Parathyroid adenoma (tissue), 2 donors: ENCODE measurements around the gene TRIM25.

Experiments
- H2AFZ ChIP-seq: fragments of 300-600 bp; sonication (generic); one replicate; pipeline ENCODE4 v1.7.0; 2017; ENCODE audit warnings: antibody characterized with exemption, mild to moderate bottlenecking
- H3K27ac ChIP-seq: fragments of 300-600 bp; sonication (generic); one replicate; pipeline ENCODE4 v1.7.0; 2017
- H3K27me3 ChIP-seq: fragments of 300-600 bp; sonication (generic); one replicate; pipeline ENCODE4 v1.7.0; 2017; ENCODE audit warnings: low read length; ENCODE audit not compliant: control insufficient read depth, insufficient read depth
- H3K36me3 ChIP-seq: fragments of 300-600 bp; sonication (generic); one replicate; pipeline ENCODE4 v1.7.0; 2017; ENCODE audit warnings: low read length; ENCODE audit not compliant: control insufficient read depth, insufficient read depth
- H3K4me1 ChIP-seq: fragments of 300-600 bp; sonication (generic); one replicate; pipeline ENCODE4 v1.7.0; 2017; ENCODE audit warnings: control low read depth
- H3K4me2 ChIP-seq: fragments of 300-600 bp; sonication (generic); one replicate; pipeline ENCODE4 v1.7.0; 2017; ENCODE audit warnings: low read length
- H3K4me3 ChIP-seq: fragments of 300-600 bp; sonication (generic); one replicate; pipeline ENCODE4 v1.7.0; 2017; ENCODE audit warnings: low read depth, low read length
- H3K79me2 ChIP-seq: fragments of 300-600 bp; sonication (generic); one replicate; pipeline ENCODE4 v1.7.0; 2017; ENCODE audit warnings: control low read depth
- H3K9ac ChIP-seq: fragments of 300-600 bp; sonication (generic); one replicate; pipeline ENCODE4 v1.7.0; 2017; ENCODE audit warnings: mild to moderate bottlenecking
- H3K9me3 ChIP-seq: fragments of 300-600 bp; sonication (generic); one replicate; pipeline ENCODE4 v1.7.0; 2017; ENCODE audit warnings: low read length; ENCODE audit not compliant: control insufficient read depth
- TF ChIP-seq, protein P1 (sequence below): fragments of 300-600 bp; sonication (generic); IDR thresholded peaks from one replicate; pipeline ENCODE4 v1.7.0; 2017; ENCODE audit warnings: antibody characterized with exemption, mild to moderate bottlenecking
- donor health status: primary hyperparathyroidism.

TRIM25 gene

DNA sequence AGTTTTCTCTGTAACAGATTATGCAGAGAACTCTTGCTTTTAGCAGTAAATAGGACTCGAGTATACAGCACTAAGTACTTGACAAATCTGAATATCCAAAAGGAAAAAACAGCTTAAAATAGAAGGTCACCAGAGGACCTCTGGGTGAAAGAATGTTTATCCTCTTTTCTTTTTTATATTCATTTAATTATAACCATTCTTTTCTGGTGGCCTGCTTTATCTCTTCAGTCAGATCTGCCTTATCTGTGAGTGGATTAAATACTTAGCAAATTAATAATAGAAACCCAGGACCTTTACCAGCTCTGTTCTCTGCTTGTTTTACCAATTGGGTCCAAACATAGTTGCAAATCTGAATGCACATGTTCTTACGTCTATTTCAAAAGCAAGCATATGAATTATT is 71.3 kb downstream of the TRIM25 start:
- Histone ChIP-seq H3K4me3 (no peak overlapping the region), H3K79me2 (peaks cover 6% of the 10 kb centered on the region), H3K36me3 (no peaks in the 10 kb centered on the region), H3K9ac (no peak overlapping the region), H3K27me3 (no peaks in the 10 kb centered on the region), H3K4me2 (no peak overlapping the region), H3K27ac (no peak overlapping the region), H3K9me3 (no peaks in the 10 kb centered on the region), H3K4me1 (no peaks in the 10 kb centered on the region), H2AFZ (no peak overlapping the region)
- TF ChIP-seq, protein P1, sequence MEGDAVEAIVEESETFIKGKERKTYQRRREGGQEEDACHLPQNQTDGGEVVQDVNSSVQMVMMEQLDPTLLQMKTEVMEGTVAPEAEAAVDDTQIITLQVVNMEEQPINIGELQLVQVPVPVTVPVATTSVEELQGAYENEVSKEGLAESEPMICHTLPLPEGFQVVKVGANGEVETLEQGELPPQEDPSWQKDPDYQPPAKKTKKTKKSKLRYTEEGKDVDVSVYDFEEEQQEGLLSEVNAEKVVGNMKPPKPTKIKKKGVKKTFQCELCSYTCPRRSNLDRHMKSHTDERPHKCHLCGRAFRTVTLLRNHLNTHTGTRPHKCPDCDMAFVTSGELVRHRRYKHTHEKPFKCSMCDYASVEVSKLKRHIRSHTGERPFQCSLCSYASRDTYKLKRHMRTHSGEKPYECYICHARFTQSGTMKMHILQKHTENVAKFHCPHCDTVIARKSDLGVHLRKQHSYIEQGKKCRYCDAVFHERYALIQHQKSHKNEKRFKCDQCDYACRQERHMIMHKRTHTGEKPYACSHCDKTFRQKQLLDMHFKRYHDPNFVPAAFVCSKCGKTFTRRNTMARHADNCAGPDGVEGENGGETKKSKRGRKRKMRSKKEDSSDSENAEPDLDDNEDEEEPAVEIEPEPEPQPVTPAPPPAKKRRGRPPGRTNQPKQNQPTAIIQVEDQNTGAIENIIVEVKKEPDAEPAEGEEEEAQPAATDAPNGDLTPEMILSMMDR = no peak

DNA sequence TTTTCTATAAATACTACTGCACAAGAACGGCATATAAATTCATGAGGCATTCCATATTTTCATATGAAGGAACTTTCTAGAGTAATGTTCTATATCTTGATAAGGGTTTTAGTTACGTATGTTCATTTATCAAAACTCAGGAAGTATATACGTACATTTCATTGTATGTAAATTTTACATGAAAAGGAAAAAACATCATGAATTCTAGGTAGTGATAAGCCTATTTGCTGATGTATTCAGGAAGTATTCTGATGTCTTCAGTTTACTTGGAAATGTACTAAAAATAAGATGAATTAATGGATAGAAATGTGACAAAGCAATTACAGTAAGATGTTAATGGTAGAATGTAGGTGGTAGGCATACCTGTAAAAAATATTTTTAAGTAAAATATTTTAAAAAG is 75.2 kb downstream of the TRIM25 start:
- Histone ChIP-seq H3K9ac (no peak overlapping the region), H3K27me3 (no peaks in the 10 kb centered on the region), H3K4me3 (no peak overlapping the region), H3K36me3 (no peaks in the 10 kb centered on the region), H3K4me1 (peaks cover 6% of the 10 kb centered on the region), H3K4me2 (no peak overlapping the region), H3K27ac (no peak overlapping the region), H2AFZ (no peak overlapping the region), H3K9me3 (no peaks in the 10 kb centered on the region), H3K79me2 (peaks cover 6% of the 10 kb centered on the region)
- TF ChIP-seq, protein P1 = no peak
